MCF 10A (cell line): Measurements from ENCODE around the gene ICE2. TPM values are rescaled to one million over a fixed set of nuclear protein-coding genes. Genes with fewer than 3 reads are reported as not detected.

Source experiments
- BruUV-seq: library from RNA; stranded (reverse); fragments of 400-500 nt; replicated peaks from 2 replicates; lab custom pipeline; 2021; lab: Mats Ljungman, UMichigan
- CTCF ChIA-PET: fragments of 300-600 bp; sonication (Branson Sonifier 250); formaldehyde crosslinking; extraction: SDS; loops from one replicate; lab custom pipeline; 2021; ENCODE audit warnings: antibody characterized with exemption, inconsistent platforms; lab: Yijun Ruan, JAX
- POLR2A ChIA-PET: fragments of 300-600, 350-650 bp; sonication (Branson Sonifier 250); formaldehyde crosslinking; extraction: SDS; loops from one replicate; lab custom pipeline; 2020; ENCODE audit warnings: antibody characterized with exemption, inconsistent platforms; lab: Yijun Ruan, JAX
- DNase-seq: peaks from one replicate; pipeline ENCODE4 v3.0.0-alpha.2; 2018; ENCODE audit not compliant: unreplicated experiment
- H3K27ac Mint-ChIP-seq: one replicate; pipeline ENCODE4 v1.8.0; 2022; ENCODE audit warnings: mild to moderate bottlenecking, low read depth, mixed read lengths; ENCODE audit not compliant: unreplicated experiment
- H3K27me3 Mint-ChIP-seq: one replicate; pipeline ENCODE4 v1.8.0; 2022; ENCODE audit warnings: mixed read lengths; ENCODE audit not compliant: insufficient read depth, unreplicated experiment
- H3K36me3 Mint-ChIP-seq: one replicate; pipeline ENCODE4 v1.8.0; 2022; ENCODE audit warnings: mild to moderate bottlenecking, moderate library complexity, mixed read lengths; ENCODE audit not compliant: insufficient read depth, unreplicated experiment
- H3K4me1 Mint-ChIP-seq: one replicate; pipeline ENCODE4 v1.8.0; 2022; ENCODE audit warnings: mixed read lengths; ENCODE audit not compliant: insufficient read depth, unreplicated experiment
- H3K4me3 Mint-ChIP-seq: one replicate; pipeline ENCODE4 v1.8.0; 2022; ENCODE audit warnings: mild to moderate bottlenecking, moderate library complexity, mixed read lengths; ENCODE audit not compliant: unreplicated experiment
- H3K9me3 Mint-ChIP-seq: one replicate; pipeline ENCODE4 v1.8.0; 2022; ENCODE audit warnings: mixed read lengths; ENCODE audit not compliant: unreplicated experiment
- CTCF ChIP-seq: fragments of 200-600 bp; IDR thresholded peaks from one replicate; pipeline ENCODE4 v1.8.0; 2022; ENCODE audit warnings: antibody characterized with exemption, mild to moderate bottlenecking; ENCODE audit not compliant: unreplicated experiment
- intact Hi-C: fragments of 100-400 bp; cut with micrococcal nuclease; formaldehyde crosslinking; loops from 2 replicates; pipeline ENCODE4 v1.14.1; 2022
- total RNA-seq: library from RNA; stranded (reverse); gene quantifications from 2 replicates; pipeline ENCODE4 v1.2.3, GENCODE V29; 2022

ICE2 gene
- total RNA-seq, 1 experiment from 2014 or later = 57.9 TPM

GRCh38 chr15:60369696-60370095, 109.2 kb downstream of the ICE2 start:
- intact Hi-C loops = loop anchor here (2.0 kb wide), 1 partner anchor 23 kb away; no protein-coding TSS in a partner anchor
- ChIA-PET POLR2A (interaction anchor here (1.0 to 9.5 kb wide), 7 partner anchors 8 to 541 kb away, joined by 3 to 461 read pairs (median 25); partner anchors contain the start of genes ANXA2 and ICE2), CTCF (interaction anchor here (1.0 to 1.3 kb wide), 2 partner anchors 8 to 24 kb away, joined by 3 to 7 read pairs; no protein-coding TSS in a partner anchor)
- Mint-ChIP-seq H3K4me3 (no peak overlapping the region), H3K4me1 (peaks cover 48% of the 10 kb centered on the region), H3K36me3 (peaks cover 70% of the 10 kb centered on the region), H3K27ac (peak overlapping the region; percentile 92), H3K27me3 (no peaks in the 10 kb centered on the region), H3K9me3 (no peaks in the 10 kb centered on the region)
- no TSS peak for BruUV-seq
- no peak for TF ChIP-seq CTCF
- DNase-seq = no peak

Other genes starting within 250 kb of the ICE2 start
- 3,317 and 3,451 TPM in 2 replicates for gene ANXA2, start 81.2 kb downstream of the ICE2 start, total RNA-seq